Gastroesophageal sphincter (tissue), 3 donors: ENCODE measurements around the gene CHRNB2.

Experiments used
- CTCF ChIP-seq, 4 experiments: fragments of 200-600 bp in 2 of 4; fragments of 450-650 bp in 2 of 4; sonication (generic) in 1 of 4; IDR thresholded peaks; one replicate each; pipeline ENCODE4 v1.5.1; 2017 to 2019; ENCODE audit warnings: antibody characterized with exemption in 4 of 4, mild to moderate bottlenecking in 2 of 4, moderate library complexity in 2 of 4
- EP300 ChIP-seq: sonication (generic); formaldehyde crosslinking; IDR thresholded peaks from one replicate; pipeline ENCODE4 v1.6.1; 2017; ENCODE audit warnings: antibody characterized with exemption, mild to moderate bottlenecking
- POLR2A ChIP-seq, 2 donors: fragments of 450-650 bp; IDR thresholded peaks; one replicate each; pipeline ENCODE4 v1.6.1; 2017; ENCODE audit warnings: antibody characterized with exemption in 2 of 2, mild to moderate bottlenecking in 2 of 2, moderate library complexity in 1 of 2
- POLR2AphosphoS5 ChIP-seq: sonication (generic); formaldehyde crosslinking; IDR thresholded peaks from one replicate; pipeline ENCODE4 v1.6.1; 2017; ENCODE audit warnings: antibody characterized with exemption

GRCh38 chr1:154614247-154614646 lies 46.7 kb downstream of the CHRNB2 start:
- TF ChIP-seq POLR2A (IDR thresholded peaks at IDR 0.05) (no peak), CTCF (IDR thresholded peaks at IDR 0.05) (no peak), EP300 (no peak), POLR2AphosphoS5 (no peak)
